Inflammatory macrophage treated with lipopolysaccharide for 4 hours (primary cell): Measurements from ENCODE around the gene SGCG.
"Not testable (repeated sequence)": the region's sequence is repeated elsewhere in the genome, so short reads cannot be mapped to it uniquely, and the experiment has no call there.

Experiments
- DNase-seq: peaks from one replicate; pipeline ENCODE4 v3.0.0-alpha.2; 2020

SGCG gene

DNA sequence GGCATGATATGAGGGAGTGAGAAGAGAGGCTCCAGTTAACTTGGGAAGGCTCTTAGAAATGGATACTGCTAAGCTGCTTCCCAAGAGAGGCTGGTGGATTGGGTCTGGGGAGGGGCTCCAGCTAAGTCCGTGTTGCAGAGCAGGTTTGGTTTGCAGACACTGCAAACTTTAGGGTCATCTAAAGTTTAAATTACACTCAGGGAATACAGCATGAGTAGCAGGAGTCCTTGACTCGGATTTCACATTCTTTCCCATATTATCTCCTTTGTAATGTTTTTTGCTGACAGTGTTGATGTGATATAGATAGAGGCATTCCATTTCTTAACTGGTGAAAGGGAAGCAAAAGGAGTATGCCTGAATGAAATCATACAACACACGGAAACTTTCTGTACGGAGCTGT lies 31.9 kb downstream of the SGCG start:
- DNase-seq: no peak

DNA sequence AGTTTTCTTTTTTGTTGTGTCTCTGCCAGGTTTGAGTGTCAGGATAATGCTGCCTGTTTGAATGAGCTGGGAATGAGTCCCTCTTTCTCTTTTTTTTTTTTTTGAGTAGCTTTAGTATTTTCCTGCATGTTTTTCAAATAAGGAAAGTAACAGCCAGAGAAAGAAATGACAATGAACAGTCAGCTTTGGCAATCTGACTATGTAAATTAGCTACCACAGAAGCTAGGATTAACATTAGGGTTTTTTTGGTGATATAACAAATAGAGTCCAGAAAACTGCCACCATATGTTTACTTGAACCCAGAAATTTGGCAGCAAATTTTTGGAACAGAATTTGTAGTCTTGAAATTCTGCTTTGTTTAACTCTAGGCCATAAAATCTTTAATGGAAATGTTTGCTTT lies 50.5 kb downstream of the SGCG start:
- DNase-seq: no peak

DNA sequence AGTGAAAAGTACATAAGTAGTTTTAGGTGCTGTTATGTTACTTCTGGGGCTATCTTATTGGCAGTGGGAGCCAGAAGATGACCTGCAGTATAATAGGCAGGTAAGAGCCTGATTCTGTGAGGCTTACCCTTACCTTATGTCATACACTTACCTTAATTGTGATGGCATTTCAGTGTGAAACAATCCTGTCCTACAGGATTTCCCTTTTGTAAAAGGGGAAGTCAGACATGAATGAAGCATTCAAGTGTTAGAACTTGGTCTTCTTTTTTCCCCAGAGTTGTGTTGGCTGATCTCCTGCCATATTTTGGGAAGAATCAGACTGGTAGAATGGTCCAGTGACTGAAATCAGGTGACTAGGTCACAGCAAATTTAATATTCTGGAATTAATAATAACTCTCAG lies 55.2 kb downstream of the SGCG start:
- no peak for DNase-seq

DNA sequence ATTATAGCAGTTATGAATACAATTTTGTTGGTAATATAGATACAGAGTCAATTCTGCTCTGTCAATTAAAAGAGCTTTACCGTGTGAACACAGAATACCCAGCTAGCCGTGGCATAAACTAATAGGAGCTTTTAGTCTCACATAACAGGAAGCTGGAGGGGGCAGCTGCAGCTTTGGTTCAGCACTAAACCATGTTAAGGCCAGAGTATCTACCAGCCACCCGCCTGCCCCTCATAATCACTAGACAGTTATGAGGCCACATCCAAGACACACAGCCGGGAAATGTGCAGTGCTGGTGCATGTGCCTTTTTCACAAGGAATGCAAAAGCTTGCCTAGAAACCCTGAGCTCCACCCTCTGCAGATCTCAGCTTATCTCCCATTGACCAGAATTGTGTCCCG lies 62.3 kb downstream of the SGCG start:
- DNase-seq: no peak

DNA sequence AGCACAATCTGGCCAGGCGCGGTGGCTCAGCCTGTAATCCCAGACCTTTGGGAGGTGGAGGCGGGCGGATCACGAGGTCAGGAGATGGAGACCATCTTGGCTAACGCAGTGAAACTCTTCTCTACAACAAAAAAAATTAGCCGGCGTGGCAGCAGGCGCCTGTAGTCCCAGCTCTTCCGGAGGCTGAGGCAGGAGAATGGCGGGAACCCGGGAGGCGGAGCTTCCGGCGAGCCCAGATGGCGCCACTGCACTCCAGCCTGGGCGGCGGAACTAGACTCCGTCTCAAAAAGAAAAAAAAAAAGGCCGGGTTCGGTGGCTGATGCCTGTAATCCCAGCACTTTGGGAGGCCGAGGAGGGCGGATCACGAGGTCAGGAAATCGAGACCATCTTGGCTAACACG lies 67.6 kb downstream of the SGCG start:
- not testable (repeated sequence) for DNase-seq

DNA sequence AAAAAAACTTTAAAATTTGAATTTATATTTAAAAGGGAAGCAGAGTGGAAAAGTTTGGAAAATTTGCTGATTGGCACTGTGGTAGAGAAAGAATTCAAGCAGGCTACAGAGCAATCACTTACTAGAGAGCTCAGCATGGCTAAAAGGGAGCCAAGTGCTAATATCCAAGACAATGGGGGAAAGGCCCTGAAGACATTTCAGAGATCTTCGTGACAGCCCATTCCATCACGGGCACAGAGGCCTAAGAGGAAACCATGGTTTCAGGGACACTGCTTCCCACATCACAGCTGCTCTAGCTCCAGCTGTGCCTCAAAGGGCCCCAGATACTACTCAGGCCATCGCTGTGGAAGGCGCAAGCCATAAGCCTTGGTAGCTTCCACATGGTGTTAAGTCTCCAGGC lies 73.7 kb downstream of the SGCG start:
- DNase-seq: no peak

DNA sequence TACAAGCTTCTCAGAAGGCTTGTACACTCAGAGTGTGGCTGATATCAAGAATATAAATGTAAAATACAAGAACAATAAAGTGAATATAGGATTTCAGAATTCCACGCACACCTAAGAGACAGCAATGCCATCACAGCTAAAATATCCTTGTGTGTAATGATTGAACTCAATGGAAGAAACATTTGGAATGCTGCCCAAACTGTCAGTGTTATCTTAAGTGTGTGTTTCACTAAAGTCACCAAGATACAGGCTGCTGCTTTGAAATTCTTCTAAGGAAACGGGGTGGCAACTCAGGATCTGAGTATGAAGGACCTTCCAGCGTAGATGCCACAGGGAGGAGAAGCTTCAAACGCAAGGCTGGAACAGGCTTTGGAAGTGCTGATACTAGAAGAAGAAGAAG lies 86.8 kb downstream of the SGCG start:
- no peak for DNase-seq

DNA sequence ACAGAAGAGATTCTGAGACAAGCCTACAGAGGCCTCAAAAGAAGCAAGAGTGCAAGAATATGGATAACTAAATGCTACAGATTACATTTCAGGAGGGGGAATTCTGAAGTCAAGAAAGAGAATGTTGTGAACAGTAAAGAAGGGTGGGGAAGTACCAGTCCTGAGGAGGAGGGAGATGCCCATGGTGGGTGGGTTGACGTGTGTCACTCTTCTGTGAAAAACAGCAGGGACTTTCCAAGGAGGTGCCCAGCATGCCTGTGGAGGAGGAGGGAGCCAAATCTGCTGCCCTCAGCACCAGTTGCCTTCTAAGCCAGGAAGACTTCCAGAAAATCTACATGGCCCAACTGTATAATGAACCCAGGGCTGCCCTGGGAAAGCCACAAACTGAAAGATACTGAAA lies 87.7 kb downstream of the SGCG start:
- DNase-seq: no peak

DNA sequence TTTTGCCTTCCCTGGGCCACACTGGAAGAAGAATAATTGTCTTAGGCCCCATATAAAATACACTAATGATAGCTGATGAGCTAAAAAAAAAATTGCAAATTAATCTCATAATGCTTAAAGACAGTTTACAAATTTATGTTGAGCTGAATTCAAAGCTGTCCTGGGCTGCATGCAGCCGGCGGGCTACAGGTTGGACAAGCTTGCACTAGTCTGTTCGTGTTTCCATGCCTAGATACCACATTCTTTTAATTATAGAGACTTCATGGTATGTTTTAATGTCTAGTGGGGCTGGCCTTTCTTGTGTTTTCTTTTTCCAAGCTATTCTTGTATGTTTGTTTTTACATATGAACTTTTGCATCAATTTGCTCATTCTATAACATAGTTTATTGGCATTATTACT lies 90.6 kb downstream of the SGCG start:
- no peak for DNase-seq

DNA sequence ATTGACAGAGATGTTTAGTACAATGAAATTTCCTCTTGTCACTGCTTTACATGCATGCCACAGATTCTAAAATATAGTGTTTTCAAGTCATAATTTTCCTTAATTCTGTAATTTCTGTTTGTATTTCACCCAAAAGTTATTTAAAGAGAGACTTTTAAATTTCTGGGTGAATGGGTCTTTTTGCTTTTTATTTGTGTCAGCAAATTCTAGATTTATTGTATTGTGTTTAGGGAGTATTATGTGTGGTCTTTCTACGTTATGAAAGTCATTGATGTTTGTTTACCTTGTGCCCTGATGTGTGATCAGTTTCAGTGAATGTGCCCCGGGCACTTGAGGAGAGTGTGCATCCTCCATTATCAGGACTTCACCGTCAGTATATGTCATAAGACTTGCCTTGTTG lies 92.7 kb downstream of the SGCG start:
- no peak for DNase-seq

DNA sequence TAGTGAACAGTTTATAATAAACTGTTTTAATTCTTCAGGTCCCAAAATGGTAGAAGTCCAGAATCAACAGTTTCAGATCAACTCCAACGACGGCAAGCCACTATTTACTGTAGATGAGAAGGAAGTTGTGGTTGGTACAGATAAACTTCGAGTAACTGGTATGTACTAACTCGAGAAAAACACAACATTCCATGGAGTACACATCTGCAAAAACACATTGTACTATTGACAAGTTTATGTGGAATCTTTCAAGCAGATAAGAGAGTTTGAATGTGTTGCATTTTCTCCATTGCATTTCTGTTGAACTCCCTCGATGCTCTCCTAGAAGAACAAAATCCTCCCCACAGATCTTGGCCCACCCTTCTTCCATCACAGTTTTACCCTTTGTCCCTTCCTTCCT lies 98.5 kb downstream of the SGCG start:
- no peak for DNase-seq

DNA sequence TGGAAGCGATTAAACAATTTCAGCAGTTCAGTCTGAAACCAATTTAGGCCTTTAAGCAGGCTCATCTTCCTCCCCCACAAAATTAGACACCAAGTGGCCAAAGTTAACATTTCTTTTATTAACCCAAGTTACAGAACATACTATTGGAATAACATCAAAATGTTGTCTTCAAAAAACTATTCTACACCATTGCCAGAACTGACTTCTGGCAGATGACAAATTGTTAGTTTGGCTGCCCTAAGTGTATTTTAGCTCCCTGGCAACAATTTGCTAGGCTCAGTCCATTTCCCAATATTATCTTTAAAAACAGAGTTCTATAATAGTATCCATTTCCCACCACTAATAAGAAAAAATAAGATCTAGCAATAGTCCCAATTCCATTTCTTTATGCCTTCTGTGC lies 107.8 kb downstream of the SGCG start:
- no peak for DNase-seq

DNA sequence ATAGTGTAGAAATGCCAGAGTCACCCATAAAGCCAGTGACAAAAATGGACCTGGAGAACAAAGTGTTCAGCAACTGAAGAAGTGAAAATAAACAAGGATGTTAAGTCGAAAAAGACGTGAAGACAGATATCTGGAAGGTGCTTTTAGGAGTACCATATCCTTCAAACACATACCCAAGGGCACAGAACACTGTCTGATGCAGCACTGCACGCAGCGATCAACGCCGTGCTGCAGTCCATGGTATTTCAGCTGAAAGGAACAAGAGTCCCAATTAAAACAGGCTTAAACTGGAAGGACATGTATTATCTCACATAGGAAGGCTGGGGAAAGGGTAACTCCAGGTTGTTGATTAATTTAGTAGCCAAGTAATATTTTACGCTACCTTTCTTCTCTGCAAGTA lies 108.2 kb downstream of the SGCG start:
- DNase-seq: no peak

DNA sequence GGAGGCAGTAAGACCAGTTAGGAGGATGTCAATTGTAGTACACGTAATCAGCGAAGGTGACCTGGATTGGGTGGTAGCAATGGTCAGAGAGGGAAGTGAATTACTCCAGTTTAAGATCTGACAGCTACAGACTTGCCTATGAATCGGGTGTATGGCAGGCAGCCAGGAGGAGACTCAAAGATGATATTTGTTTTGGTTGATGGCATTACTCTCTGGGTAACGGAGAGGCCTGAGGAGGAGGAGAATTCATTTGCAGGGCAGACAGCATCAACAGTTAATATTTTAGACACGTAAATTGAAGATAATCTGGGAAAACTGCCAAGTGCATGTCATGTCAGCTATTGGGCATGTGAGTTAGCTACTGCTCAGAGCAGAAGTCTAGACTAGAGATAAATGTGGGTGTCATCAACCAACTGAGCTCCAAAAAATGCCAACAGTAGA lies 109.2 kb downstream of the SGCG start:
- DNase-seq: no peak

DNA sequence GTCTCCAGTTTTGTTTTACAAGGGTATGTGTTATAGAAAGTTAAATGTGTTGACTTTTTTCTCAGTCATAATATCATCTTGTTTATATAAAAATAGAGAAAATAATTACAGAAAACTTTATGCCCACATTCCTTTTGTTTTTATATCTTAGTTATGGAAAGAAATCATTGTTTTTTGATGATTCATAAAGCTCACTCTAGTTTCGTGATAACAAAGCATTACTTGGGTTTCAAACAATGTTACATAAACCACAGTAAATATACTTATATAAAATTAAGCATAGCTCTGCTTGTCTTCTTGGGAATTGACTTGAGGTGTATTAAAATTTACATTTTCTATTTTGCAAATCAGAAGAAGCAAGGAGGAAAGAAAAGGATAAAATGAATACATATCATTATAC lies 111.8 kb downstream of the SGCG start:
- no peak for DNase-seq

DNA sequence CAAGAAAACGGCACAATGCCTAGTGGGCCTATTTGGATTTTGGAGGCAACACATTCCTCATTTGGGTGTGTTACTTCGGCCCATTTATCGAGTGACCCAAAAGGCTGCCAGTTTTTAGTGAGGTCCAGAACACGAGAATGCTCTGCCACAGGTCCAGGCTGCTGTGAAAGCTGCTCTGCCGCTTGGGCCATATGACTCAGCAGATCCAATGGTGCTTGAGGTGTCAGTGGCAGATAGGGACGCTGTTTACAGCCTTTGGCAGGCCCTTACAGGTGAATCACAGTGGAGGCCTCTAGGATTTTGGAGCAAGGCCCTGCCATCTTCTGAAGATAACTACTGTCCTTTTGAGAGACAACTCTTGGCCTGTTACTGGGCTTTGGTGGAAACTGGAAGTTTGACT lies 134.1 kb downstream of the SGCG start:
- not testable (repeated sequence) for DNase-seq

DNA sequence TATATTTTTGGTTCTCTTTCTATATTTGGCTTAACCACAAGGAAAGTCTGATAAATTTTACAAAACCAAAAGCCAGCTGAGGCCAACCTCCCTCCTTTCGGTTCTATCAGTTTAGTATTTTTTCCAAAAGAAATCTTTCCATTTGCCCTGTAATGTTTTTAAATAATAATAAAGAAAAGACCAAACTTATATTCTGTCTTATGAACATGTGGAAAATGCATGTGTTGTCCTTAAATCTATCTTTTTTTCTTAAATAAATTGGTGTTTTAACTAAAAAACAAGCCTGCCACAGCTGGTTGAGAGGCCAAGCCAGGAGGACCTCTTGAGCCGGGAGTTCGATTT lies 139.1 kb downstream of the SGCG start:
- DNase-seq: no peak

DNA sequence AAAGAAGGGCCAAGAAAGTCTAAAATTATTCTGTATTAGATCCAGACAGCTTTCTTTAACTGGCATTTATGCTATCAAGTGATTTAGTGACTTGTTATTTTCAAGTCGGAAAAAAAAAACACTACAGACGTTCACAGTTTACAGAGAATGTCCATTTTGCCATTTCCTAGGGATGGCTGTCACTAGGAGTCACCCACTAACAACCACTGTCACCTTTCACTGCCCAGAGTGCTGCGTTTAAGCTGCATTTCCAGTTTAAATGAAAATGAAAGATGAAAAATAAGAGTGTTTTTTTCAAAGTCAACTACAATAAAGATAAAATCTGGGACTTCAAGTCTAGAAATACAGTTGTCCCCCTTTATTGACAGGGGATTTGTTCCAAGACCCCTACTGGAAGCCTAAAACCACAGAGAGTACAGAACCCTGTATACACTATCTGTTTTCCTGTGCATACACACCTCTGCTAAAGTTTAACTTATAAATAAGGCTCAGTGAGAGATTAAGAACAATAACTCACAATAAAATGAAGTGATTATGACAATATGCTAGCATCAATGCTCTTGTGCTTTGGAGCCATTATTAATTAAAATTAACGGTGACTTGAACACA lies 140.3 kb downstream of the SGCG start:
- DNase-seq: no peak

DNA sequence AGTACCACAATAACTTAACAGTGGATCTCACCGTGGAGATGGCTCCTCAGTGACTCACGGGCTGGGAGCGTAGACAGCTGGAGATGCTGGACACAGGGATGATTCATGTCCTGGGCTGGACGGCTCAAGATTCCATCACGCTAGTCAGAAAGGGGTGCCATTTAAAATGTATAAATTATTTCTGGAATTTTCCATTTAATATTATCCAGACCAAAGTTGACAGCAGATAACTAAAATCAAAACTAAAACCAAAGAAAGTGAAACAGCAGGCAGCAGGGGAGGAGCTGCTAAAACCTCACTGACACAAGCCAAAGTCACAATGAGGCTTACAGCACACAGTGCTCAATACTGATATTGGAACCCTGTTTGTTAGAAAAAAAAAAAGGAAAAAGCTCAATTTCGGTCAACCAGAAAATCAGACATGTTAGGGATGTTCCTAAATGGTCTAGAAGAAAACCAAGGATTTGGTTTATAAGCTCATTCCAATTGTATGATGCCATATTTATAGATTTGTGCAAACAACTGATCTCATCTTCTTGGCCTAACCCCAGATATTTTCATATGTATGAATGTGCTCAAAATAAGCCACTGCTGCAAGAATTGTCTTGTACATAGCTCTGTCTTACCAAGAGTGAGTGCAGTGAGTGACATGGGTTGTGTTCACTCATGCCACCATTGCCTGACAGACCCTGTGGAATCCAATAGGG lies 140.9 kb downstream of the SGCG start:
- no peak for DNase-seq

DNA sequence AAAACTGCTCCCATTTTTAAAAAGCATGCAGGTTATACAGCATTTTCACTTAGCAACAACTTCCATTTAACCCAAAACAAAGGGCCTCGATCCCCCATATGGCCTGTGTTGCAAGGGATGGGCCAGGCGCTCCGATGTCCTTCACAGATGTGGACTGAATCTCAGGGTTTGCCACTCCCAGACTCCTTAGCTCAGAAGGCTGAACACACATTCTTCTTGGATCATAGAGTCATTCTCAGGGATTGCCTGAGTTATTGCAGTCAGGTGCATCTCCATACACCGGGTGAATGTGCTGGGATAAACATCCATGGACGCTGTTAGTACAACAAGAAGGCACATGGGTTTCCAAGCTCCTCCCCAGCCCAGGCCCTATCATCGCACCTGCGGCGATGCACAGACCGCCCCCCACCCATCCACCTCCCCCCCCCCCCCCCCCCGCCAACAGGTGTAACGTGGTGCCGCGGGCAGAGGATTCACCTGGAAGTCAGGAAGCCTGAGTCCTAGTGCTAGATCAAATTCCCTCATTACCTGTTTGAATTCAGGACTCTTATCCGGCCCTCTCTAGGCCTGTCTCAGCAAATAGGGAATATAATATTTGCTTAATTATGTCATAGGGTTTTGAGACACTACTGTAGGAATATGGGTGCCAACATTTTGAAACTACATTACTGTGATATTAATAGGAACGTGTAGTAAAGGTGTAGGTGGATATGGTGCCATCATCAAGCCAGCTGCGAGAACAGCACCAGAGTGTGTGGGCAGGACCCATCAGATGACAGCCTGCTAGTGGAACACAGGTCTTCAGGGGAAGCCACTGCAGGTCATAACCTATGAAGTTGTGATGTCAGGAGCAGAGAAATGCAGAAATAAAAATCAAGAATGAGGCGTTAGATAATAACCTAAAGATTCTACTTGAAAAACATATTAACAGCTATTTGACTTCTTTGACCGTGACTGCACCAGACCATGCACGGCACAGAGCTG lies 141.9 kb downstream of the SGCG start:
- DNase-seq: peak; percentile 17

DNA sequence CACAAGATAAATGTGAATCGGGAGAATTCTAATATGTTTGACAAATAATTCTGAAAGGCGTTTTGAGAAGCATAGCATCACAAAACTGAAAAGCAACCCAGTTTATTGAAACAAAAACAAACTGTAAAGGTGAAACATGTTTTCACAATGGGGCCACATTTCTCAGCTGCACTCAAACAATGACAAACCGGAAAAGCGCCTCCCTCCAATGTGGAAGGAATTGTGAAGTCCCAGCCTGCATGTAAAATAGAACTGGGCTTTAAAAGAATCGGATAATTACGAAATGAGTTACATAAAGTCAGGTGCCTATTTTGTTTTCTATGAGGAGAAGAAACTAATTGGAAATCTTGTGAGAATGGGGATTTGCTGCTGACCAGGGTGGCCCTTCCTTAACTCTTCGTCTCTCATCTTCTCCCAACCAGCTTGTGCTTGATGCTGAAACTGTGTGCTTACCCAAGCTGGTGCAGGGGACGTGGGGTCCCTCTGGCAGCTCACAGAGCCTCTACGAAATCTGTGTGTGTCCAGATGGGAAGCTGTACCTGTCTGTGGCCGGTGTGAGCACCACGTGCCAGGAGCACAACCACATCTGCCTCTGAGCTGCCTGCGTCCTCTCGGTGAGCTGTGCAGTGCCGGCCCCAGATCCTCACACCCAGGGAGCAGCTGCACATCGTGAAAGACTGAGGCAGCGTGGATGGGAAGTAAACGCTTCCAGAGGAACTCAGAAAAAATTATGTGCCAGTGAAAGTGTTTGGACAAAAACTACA lies 143.3 kb downstream of the SGCG start:
- DNase-seq: no peak

DNA sequence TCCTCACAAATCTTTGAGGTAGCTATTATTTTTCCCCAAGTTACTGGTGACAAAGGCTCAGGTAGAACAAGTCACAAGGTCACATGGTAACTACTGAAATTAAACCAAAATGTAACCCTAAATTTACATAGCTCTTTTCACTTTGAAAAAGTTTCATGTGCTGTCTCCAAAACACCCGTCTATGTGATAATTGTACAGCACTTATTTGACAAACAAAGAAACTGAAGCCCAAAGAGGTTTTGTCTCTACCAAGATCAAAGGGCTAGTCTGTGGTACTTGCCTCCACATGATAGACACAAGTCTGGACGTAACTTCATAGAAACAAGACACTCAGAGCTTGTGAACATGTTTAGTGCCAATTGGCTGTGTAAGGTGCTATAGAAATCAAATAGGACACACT lies 144.4 kb downstream of the SGCG start:
- no peak for DNase-seq

DNA sequence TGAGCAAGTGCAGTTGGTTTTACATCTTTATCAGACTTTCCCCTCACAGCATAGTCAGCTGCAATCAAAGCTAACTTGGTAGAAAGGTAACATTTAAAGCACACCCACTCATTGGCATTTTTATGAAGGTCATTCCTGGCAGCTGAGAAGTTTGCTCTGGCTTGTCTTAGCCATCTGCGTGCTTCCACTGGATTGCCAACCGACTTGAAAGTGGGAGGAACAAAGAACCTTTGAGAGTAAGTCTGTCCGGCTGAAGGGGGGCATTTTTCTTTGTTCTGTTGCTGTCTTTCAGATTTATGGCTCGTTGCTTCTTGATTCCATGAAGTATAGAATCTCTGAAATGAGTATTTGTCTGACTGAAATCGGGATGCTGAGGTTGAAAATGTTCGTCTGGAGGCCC lies 149.6 kb downstream of the SGCG start:
- no peak for DNase-seq
